ENCODE measurements around the gene H3-3A. TPM values are rescaled to one million over a fixed set of nuclear protein-coding genes. Genes with fewer than 3 reads are reported as not detected.

The H3-3A gene
- total and polyA plus RNA-seq, 2 of the 8 experiments (the other 6 are each of a cell fraction or from before 2014, with no cell fraction given) = 1,157 to 1,223 TPM

DNA sequence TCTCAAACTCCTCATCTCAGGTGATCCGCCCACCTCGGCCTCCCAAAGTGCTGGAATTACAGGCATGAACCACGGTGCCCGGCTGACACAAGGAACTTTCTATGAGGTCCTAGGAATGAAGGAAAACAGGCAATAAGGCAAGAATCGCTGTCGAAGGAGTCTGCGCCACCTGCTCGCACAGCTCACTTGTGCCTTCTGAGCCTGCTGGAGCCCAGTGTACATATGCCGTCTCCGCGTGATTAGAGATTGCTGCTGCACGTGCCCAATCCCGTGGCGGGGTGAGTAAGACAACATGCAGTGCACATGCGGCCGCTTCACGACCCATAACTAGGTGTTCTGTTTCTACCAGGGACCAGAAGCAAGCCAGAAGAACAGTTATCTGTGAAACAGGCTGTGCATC, 24.3 kb downstream of the H3-3A start:
- Histone ChIP-seq H2BK20ac (ENCODE audit: low read length) (no peak overlapping the region), H3K4me2 (ENCODE audit: insufficient read depth in 1 of 2, low read depth in 2 of 2, low read length in 2 of 2) (no peak overlapping the region), H2BK120ac (replicated peaks; ENCODE audit: low read depth, low read length) (no peak overlapping the region), H2BK12ac (ENCODE audit: low read depth, low read length) (no peak overlapping the region), H3K27me3 (replicated peaks in 1 of 4; ENCODE audit: control insufficient read depth in 3 of 4, extremely low read depth in 1 of 4, insufficient read depth in 3 of 4, low read length in 3 of 4) (peaks cover 0 to 11% (median 9%) of the 10 kb centered on the region in 4 experiments; a peak in 3 of 7 replicates), H3K56ac (replicated peaks; ENCODE audit: insufficient read length, low read depth, low read length) (no peak overlapping the region), H2BK5ac (ENCODE audit: low read depth, low read length) (no peak overlapping the region; the same call in 1 of the 2 replicates), H3K4me1 (replicated peaks in 1 of 4; ENCODE audit: control insufficient read depth in 3 of 4, insufficient read depth in 4 of 4, low read length in 3 of 4) (peaks cover 0 to 5% (median 3%) of the 10 kb centered on the region in 4 experiments; a peak in 5 of 7 replicates), H4K91ac (replicated peaks; ENCODE audit: insufficient read length, low read length) (no peak overlapping the region), H2AK5ac (ENCODE audit: low read depth, low read length) (no peak overlapping the region), H3K9me3 (ENCODE audit: insufficient read depth in 2 of 2, low read depth in 1 of 2, low read length in 1 of 2) (no peaks in the 10 kb centered on the region), H3K79me2 (ENCODE audit: control insufficient read depth in 1 of 2, insufficient read depth in 2 of 2, low read length in 2 of 2) (no peaks in the 10 kb centered on the region), H2BK15ac (ENCODE audit: low read length) (no peak overlapping the region), H3K27ac (ENCODE audit: low read depth, low read length) (no peak overlapping the region), H4K5ac (ENCODE audit: insufficient read length, low read depth, low read length) (no peak overlapping the region), H4K20me1 (replicated peaks in 1 of 2; ENCODE audit: control insufficient read depth in 1 of 2, insufficient read depth in 2 of 2, low read length in 2 of 2) (no peaks in the 10 kb centered on the region), H4K8ac (ENCODE audit: extremely low read depth, insufficient read depth, low read length) (no peak overlapping the region; the same call in 1 of the 2 replicates), H3K79me1 (ENCODE audit: low read depth, low read length) (no peaks in the 10 kb centered on the region; the same call in 1 of the 2 replicates), H3K23ac (ENCODE audit: insufficient read length) (no peak overlapping the region), H3K36me3 (ENCODE audit: control insufficient read depth in 2 of 4, insufficient read depth in 4 of 4, low read length in 3 of 4) (no peaks in the 10 kb centered on the region), H3K4me3 (ENCODE audit: extremely low read depth in 1 of 4, insufficient read depth in 2 of 4, low read depth in 3 of 4, low read length in 4 of 4) (no peak overlapping the region), H3K18ac (ENCODE audit: extremely low read depth, low read length) (no peak overlapping the region), H2AFZ (ENCODE audit: low read length) (no peak overlapping the region), H3K9ac (replicated peaks in 1 of 4; ENCODE audit: extremely low read depth in 1 of 4, low read depth in 3 of 4, low read length in 3 of 4) (no peak overlapping the region), H3K14ac (ENCODE audit: insufficient read length) (no peak overlapping the region), H3K4ac (replicated peaks; ENCODE audit: insufficient read length, low read depth, low read length) (no peak overlapping the region), H3K23me2 (ENCODE audit: low read depth, low read length) (peaks cover 5% of the 10 kb centered on the region; the same call in 1 of the 2 replicates)
- FAIRE-seq (no peak), DNase-seq (ENCODE audit: low read depth in 1 of 2, low spot score in 2 of 2) (no peak)
- TF ChIP-seq NANOG (IDR thresholded peaks at IDR 0.05; ENCODE audit: insufficient read depth, low read depth, low read length, poor library complexity, severe bottlenecking) = no peak
- no peak for TF ChIP-seq SP2 (IDR thresholded peaks at IDR 0.05; ENCODE audit: low read length)
- TF ChIP-seq KDM1A (IDR thresholded peaks at IDR 0.05; ENCODE audit: borderline replicate concordance, low read length) = no peak
- no peak for TF ChIP-seq SP4 (IDR thresholded peaks at IDR 0.05; ENCODE audit: low read length)
- no peak for TF ChIP-seq CHD2 (IDR thresholded peaks at IDR 0.05; ENCODE audit: low read length)
- WGBS, 2 experiments (ENCODE audit: extremely low coverage in 1 of 2, insufficient coverage in 1 of 2, insufficient read length in 1 of 2, insufficient replicate concordance in 2 of 2, low coverage in 1 of 2, low lambda C conversion rate in 2 of 2, missing lambda C conversion rate in 1 of 2) = 95% methylated on average over 17 of the region's 17 CpGs; no CpG with 5 or more reads in 1 of the 2 experiments
- ChIA-PET POLR2A (ENCODE audit: partially characterized antibody) (interaction anchor here (1.1 to 1.6 kb wide), 4 partner anchors 11 to 34 kb away, joined by 3 to 8 read pairs (median 4); no protein-coding TSS in a partner anchor), CTCF (ENCODE audit: partially characterized antibody) (interaction anchor here (4.7 kb wide), 1 partner anchor 21 kb away, joined by 28 read pairs; no protein-coding TSS in a partner anchor)

Measured in H1 (cell line).